ENCODE results near the gene GAD1.

GRCh38 chr2:170812710-170813600 lies 3.7 kb upstream of the GAD1 start:
- TF ChIP-seq CTCF (conservative IDR thresholded peaks at IDR 0.05) (peak; percentile 75), ZFX (IDR thresholded peaks at IDR 0.05) (no peak)

Data from C4-2B (cell line).